HUDEP-2 (cell line): ENCODE results near the gene XBP1.
"Not testable (repeated sequence)": the region's sequence is repeated elsewhere in the genome, so short reads cannot be mapped to it uniquely, and the experiment has no call there.

Source experiments
- DNase-seq, 76 experiments: peaks; one replicate each; lab custom pipeline; 2025; ENCODE audit not compliant: unreplicated experiment in 76 of 76; lab: John Stamatoyannopoulos, UW

XBP1 gene

DNA sequence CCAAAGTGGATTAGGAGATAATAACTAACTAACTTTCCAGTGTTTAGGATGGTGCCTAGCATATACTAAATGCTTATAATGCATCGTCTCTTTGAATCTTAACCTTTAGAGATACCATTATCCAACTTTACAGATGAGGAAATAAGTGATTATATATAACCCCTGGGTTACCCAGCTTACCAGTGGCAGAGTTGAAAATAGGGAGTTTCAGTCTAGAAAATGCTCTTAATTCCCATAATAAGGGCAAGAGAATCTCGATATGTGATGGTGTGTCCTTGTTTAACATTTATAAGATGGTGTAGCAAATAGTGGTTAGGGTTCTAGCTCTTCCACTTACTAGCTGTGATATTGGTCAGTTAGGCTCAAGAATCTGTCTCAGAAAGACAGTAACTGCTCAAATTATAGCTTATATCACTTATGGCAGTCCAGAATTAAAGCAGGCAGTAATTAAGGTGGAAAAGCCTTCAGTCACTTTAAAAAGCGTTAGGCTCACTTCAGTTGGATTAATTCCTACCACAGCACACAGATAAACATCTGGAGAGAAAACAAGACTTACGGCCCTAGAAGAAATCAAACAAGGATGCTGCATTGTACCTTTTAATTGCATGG, 6.3 kb downstream of the XBP1 start:
- DNase-seq: no peak

DNA sequence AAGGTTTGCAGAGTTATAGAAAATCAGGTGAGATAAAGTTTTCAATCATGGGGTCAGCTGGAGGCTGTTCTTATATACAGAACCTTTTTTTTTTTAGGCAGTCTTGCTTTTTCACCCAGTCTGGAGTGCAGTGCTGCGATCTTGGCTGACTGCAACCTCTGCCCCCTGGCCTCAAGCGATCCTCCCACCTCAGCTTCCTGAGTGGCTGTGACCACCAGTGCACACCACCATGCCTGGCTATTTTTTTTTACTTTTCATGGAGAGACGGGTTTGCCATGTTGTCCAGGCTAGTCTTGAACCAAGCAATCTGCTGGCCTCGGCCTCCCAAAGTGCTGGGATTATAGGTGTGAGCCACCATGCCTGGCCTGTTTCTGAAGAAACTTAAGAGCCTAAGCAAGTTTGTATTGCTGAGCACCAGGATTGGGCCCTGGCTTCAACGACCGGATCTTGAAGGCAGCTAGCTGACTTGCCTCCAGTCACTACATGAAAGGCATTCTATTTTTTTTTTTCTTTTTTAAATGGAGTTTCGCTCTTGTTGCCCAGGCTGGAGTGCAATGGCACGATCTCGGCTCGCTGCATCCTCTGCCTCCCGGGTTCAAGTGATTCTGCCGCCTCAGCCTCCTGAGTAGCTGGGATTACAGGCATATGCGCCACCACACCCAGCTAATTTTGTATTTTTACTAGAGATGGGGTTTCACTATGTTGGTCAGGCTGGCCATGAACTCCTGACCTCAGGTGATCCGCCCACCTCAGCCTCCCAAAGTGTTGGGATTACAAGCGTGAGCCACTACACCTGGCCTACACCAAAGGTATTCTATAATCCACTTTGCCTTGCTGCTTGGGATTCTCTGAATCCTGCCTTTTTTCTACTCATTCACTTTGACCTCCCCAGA, 7.6 kb downstream of the XBP1 start:
- no peak for DNase-seq

DNA sequence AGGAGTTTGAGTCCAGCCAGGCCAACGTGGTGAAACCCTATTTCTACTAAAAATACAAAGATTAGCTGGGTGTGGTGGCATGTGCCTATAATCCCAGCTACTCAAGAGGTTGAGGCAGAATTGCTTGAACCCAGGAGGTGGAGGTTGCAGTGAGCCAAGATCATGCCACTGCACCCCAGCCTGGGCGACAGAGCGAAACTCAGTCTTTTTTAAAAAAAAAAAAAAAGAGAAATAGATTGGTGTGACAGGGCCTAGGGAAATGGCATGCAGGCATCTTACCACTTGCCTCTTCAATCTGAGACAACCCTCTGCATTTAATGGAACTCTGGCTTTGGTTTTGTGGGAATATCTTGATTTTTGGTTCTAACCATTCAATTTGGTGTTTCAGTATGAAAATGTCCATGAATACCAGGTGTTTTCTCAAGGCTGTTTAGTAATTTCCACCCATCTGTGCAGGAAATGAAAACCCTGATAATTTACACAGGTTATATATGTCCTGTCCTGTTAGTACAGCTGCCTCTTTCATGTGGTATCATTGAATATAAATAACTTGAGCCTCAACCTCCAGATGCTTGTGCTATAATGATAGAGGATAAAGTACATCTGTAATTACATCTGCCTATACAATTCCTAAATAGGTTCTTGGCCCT, 8.4 kb downstream of the XBP1 start:
- DNase-seq: no peak

DNA sequence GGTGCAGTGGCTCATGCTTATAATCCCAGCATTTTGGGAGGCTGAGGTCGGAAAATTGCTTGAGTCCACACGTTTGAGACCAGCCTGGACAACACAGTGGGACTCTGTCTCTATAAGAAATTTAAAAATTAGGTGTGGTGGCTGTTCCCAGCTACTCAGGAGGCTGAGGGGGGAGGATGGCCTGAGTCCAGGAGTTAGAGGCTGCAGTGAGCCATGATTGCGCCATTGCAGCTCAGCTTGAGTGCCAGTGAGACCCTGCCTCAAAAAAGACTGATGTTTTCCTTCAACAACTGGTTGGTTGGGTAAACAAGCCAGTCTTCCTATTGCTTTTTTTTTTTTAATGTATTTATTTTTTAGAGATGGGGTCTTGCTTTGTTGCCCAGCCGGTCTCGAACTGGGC, 9.2 kb downstream of the XBP1 start:
- DNase-seq: no peak

DNA sequence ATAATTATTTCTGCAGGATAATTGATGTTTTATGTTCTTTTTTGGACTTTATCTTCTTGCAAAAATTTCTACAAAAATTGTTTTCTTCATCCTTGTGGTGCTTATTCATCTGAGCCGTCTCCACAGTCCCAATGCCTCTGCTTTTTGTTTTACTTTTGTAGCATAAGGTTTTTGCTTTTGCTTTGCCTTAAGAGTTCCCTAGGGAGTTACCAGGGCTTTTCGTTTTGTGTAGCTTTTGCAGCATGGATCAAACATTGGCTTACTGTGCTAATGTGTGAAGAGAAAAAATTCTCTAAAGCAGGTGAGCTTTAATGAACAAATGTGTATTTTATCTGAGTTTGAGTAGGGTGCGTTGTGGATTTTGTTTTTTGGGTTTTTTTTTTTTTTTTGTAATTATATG, 11.8 kb downstream of the XBP1 start:
- no peak for DNase-seq

DNA sequence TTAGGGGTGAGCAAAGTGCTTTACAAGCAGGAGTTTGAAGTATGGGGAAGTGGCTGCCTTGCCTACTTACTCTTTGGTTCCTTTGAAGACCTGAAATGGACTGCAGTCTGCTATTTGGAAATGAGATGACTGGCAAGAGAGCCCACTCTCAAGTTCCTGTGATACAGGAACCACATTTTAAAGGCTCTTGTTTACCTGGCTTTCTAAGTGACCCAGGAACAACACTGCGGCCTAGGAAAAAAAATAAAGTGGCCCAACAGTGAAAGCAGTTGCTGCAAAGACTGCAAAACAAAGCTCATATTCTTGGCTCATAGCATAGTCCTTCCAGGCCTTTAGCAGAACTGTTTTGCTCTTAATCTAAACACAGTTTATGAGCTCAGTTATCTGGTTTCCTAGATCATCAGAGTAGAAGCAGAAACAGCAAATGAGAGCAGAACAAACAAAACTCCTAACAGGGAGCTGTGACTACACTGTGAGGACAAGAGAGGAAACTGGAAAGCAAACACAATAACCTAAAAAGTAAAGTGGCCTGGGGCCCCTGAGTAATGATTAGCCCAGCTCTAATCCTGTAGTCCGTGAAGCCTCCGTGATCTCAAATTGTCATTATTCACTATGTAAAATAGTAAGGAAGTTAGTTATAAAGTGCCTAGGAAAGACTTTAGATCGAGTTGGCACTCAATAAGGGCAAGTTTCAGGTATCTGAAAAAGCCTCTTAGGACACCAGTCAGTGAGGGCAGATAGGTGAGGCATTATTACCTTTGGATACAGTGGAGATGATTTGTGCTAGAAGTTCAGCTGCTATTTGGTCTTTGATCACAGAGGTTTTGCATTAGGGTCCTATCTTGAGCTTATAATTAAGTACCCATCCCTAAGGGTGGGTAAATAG, 16.3 kb downstream of the XBP1 start:
- DNase-seq: no peak

DNA sequence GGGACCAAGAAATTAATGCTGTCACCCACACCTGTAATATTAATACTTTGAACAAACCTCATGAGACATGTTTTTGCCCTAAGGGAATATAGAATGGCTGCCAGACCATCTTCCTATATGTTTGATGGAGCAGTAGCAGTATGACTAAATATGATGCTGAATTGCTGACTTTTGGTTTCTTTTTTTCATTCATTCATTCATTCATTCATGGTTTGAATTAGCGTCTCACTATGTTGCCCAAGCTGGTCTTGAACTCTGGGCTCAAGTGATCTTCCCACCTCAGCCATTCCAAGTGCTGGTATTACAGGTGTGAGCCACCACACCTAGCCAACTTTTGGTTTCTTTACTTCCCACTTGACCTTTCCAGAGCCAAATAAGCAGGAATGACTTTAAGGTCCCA, 20.1 kb downstream of the XBP1 start:
- no peak for DNase-seq

DNA sequence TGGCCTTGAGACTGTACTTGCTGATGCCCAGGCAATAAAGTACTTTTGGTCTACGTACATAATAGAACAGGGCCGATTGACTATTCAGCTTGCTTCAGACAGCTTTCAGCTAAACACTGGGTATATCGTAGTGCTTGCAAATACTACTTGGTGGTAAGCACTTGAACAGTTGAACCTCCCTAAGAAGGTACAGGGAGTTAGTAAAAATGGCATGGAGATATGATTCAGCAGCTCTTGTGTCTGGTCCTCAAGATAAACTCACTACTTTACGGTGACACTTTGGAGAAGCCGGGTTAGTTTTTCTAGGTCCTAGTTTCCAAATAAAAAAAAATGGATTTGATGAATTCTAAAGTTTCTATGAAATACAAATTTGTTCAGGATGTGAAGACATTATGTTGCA, 20.5 kb downstream of the XBP1 start:
- DNase-seq: peak in 23 of 76 experiments; percentile 2 to 66 (median 24)

DNA sequence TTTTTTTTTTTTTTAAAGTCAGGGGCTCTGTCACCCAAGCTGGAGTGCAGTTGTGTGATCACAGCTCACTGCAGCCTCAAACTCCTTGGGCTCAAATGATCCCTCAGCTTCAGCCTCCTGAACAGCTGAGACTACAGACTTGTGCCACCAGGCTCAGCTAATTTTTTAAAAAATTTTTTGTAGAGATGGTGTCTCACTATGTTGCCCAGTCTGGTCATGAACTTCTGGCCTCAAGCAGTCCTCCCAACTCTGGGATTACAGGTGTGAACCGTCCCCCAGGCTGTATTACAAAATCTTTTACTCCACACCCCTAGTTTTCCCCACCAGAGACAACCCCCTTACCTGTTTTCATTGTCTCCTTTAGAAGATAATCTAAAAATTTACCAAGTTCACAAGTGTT, 26.0 kb downstream of the XBP1 start:
- no peak for DNase-seq

DNA sequence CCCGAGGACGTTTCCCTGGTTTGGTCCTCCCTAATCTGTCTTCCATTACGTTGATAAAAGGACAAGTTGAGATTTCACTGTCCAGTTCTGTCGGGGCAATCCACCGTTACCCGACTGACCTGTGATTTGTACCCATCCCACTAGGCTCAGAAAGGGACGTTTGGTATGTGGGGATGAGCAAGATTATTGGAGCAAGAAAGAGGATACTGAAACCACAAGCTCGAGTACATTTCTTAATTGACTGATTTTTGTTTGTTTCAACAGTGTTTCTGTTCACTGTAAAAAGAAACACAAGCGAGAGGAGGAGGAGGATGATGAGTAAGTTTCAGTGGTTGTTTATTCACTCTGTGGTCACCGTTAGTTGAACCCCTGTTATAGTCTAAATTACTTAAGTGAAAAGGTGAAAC, 26.9 kb downstream of the XBP1 start:
- DNase-seq: no peak

DNA sequence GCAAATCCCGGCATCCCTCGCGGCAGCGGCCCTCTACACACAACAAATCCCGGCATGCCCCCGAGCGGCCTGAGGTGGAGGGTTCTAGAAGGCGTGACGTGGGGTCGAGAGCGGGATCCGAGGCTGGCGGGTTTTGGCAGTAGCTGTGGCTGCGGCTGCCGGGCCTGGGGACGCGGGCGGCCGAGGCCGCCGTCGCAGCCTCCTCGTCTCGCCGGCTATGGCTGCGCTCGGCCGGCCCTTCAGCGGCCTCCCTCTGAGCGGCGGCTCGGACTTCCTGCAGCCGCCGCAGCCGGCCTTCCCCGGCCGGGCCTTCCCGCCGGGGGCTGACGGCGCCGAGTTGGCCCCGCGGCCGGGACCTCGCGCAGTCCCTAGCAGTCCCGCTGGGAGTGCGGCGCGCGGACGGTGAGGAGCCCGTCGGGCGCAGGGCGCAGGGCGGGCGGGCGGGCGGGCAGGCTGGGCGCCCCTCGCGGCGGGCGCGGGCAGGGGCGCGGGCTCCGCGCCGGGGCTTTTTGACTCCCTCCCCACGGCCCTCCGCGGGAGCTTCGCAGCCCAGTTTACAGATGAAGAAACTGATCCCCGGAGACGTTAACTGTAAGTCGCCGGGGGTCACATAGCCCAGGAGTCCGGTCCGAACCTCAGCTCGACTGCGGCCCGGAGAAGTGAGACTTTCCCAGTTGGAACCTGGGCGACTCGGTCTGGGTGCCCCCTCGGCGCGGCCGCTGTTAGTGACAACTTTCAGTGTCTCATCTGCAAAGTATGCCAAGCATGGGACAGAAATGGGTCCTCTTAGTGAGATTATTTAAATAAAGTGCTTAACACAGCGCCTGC, 27.5 kb downstream of the XBP1 start, which contains the start of gene CCDC117:
TSS of gene CCDC117 (plus strand) at position 63 of the 828 bp plus-strand sequence. CDS start at position 218, 155 bp downstream.
- peak in 74 of 76 experiments; percentile 26 to 93 (median 86) for DNase-seq

DNA sequence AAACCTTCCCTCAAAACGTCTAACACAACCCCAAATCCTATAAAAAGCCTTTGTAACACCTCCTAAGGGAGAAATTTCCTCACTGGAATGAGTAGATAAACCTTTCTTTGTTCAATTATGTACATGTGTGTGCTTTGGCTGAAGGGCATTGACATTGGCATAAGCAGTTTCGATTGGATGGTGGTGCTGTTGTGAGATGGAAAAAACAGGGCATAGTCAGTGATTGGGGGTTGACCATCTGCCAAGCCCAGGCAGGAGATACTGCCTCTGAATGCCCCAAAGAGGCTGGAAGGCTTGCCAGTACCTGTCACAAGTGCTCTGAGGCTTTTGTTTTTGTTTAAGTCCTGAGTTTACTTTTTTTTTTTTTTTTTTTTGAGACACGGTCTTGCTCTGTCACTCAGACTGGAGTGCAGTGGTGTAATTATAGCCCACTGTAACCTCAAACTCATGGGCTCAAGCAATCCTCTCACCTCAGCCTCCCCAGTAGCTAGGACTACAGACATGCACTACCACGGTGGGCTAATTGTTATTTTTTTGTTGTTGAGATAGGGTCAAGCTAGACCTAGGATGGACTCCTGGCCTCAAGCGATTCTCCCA, 29.1 kb downstream of the XBP1 start:
- DNase-seq: peak in 6 of 76 experiments; percentile 4 to 31 (median 8)

DNA sequence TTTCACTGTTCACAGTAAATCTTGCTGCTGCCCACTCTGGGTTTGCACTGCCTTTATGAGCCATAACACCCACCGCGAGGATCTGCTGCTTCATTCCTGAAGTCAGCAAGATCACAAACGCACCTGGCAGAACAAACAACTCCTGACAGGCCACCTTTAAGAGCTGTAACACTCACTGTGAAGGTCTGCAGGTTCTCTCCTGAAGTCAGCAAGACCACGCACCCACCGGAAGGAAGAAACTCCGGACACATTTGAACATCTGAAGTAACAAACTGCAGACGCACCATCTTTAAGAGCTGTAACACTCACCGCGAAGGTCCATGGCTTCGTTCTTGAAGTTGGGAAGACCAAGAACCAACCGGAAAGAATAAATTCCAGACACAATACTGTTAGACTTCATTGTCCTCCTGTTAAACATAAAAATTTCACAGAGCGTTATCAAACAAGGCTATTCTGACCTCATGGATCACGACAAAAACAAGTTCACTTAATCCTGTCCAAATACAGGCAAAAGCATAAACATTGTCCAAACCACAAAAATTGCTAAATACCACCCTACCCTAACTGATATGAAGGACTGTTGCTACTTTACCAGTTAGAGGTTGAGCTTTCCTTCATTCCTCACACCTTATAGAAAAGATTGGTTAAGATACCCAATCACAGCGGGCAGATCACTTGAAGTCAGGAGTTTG, 30.8 kb downstream of the XBP1 start:
- DNase-seq: no peak

DNA sequence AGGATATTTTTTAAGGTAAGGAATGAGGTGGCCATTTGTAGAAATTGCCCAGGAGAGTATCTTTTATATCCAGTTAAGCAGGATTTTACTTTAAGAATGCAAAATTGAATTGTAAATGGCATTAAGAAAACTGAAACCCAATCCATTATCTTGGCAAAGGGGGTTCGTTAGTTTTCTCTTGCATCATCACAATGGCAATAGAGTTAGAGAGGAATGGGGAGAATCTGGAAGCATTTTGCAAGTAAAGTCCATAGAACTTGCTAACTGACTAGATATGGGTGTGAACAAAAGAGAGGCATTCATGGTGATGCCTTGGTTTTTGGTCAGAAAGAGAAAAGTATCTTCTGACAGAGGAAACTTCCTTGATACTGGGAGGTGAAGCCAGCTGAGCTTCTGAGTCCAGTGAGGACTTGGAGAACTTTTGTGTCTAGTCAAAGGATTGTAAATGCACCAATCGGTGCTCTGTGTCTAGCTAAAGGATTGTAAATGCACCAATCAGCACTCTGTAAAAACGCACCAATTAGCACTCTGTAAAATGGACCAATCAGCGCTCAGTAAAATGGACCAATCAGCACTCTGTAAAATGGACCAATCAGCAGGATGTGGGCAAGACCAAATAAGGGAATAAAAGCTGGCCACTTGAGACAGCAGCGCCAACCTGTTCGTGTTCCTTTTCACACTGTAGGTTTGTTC, 31.5 kb downstream of the XBP1 start:
- no peak for DNase-seq

DNA sequence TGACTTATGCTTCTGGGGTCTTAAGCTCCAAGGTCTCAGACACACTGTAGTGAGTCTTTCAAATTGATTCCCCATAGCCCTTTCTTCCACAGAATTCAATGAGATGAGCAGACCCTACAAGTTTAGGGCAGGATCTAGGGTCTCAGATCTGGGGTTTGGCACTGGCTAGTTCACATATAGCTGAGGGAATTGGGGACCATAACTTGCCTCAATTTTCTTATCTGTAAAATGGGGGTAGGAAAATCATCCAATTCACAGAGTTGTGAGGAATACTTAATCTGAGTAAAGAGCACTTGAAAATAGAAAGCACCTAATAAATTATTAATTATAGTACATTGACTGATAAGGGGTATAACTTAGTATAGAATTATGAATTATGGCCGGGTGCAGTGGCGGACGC, 33.7 kb downstream of the XBP1 start:
- DNase-seq: no peak

DNA sequence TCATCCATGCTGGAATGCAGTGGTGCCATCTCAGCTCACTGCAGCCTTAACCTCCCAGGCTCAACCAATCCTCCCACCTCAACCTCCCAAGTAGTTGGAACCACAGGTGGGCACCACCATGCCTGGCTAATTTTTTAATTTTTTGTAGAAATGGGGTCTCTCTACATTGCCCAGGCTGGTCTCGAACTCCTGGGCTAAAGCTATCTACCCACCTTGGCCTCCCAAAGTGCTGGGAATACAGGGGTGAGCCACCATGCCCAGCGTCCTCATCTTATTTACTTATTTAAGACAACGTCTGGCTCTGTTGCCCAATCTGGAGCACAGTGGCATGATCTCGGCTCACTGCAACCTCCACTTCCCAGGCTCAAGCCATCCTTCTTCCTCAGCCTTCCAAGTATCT, 38.4 kb downstream of the XBP1 start:
- DNase-seq: not testable (repeated sequence)

DNA sequence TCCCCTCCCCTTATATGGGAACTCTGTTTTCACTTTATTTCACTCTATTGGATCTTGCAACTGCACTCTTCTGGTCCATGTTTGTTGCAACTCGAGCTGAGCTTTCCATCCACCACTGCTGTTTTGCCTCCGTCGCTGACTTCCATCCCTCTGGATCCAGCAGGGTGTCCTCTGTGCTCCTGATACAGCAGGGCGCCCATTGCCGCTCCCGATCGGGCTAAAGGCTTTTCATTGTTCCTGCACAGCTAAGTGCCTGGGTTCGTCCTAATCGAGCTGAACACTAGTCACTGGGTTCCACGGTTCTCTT, 39.0 kb downstream of the XBP1 start:
- DNase-seq: no peak

DNA sequence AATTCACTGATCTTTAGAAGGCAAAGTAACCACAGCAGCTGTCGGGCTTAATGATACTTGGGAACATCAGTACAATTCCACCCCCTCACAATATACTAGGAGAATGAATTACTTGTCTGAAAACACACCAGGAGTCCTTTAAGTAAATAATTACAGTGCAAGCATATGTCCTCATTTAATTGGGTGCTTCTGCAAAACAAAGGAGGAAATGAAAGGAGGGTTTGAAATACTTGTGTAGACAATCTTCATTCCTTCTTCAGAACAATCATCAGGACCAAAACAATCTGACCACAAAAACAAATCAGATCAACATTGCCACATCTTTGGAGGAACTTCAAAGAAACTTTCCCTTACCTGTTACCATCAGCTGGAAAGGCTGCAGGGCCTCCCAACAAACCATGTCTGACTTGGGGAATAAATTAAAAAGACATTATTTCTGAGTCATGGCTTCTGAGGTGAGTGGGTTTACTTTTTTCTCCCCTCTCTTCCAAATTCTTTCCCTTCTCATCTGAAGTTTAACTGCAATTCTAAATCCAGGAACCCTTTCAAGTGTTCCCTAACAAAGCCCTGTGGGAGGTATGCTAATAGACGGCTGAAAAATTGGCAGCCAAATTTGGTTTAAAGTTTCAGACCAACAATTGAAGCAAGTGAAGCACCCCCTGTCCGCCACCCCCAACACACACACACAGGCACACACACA, 40.4 kb downstream of the XBP1 start:
- DNase-seq: no peak
